K562 (cell line): ENCODE data around the gene TMEM181. TPM values are rescaled to one million over a fixed set of nuclear protein-coding genes. Genes with fewer than 3 reads are reported as not detected.

Source experiments
- BDP1 ChIP-seq: IDR thresholded peaks from 3 replicates; pipeline ENCODE4 v1.6.1; 2011; ENCODE audit not compliant: insufficient read length, insufficient read depth
- CBFA2T2 ChIP-seq: fragments of 450-650 bp; conservative IDR thresholded peaks from 2 replicates; pipeline ENCODE4 v1.6.1; 2017; ENCODE audit warnings: mild to moderate bottlenecking
- IFI16 ChIP-seq: fragments of 250-450 bp; sonication (Bioruptor Pico); IDR thresholded peaks from 2 replicates; pipeline ENCODE4 v2.1.2; 2022; ENCODE audit warnings: mild to moderate bottlenecking, inconsistent platforms
- PHB2 ChIP-seq: fragments of 450-650 bp; IDR thresholded peaks from 2 replicates; pipeline ENCODE4 v1.6.1; 2017; ENCODE audit warnings: low read depth
- SPI1 ChIP-seq: IDR thresholded peaks from 2 replicates; pipeline ENCODE4 v1.6.1; 2011; ENCODE audit warnings: low read depth, low read length, control low read depth, borderline replicate concordance
- TRIM28 ChIP-seq: fragments of 450-650 bp; IDR thresholded peaks from 2 replicates; pipeline ENCODE4 v1.6.1; 2017
- ZNF431 ChIP-seq: sonication (generic); formaldehyde crosslinking; IDR thresholded peaks from 2 replicates; pipeline ENCODE4 v1.8.0; 2022; ENCODE audit warnings: mild to moderate bottlenecking, missing genetic modification reagents
- ZNF507 ChIP-seq: conservative IDR thresholded peaks from 2 replicates; pipeline ENCODE4 v1.6.1; 2017; ENCODE audit warnings: missing genetic modification characterization, missing compliant biosample characterization
- ZNF707 ChIP-seq: fragments of 250-450 bp; sonication (Bioruptor Pico); conservative IDR thresholded peaks from 2 replicates; pipeline ENCODE4 v1.8.0; 2022; ENCODE audit warnings: inconsistent platforms, mild to moderate bottlenecking, moderate library complexity
- ZNF780A ChIP-seq: fragments of 250-450 bp; sonication (Bioruptor Pico); IDR thresholded peaks from 2 replicates; pipeline ENCODE4 v1.5.0; 2021; ENCODE audit warnings: mild to moderate bottlenecking
- polyA plus RNA-seq, 8 experiments: library from polyadenylated mRNA; depleted of rRNA in 4 of 8; stranded (reverse) in 5 of 8; unstranded in 3 of 8; fragments of >200 nt; fragmentation: Nextera tagmentation in 2 of 8; fragmentation: Illumina TruSeq in 1 of 8; extraction: Ambion mirVana in 2 of 8; extraction: Trizol in 1 of 8; gene quantifications; 2 replicates each; pipeline versions ENCODE4 v1.2.1 to v1.2.3, GENCODE V29; 2011 to 2014; ENCODE audit warnings: inconsistent platforms in 1 of 8, missing spikeins in 1 of 8
- total RNA-seq, 7 experiments: library from RNA; depleted of rRNA in 6 of 7; stranded (reverse); fragments of >200 nt in 6 of 7; fragmentation: Illumina TruSeq in 2 of 7; extraction: Trizol in 2 of 7; gene quantifications; 2 replicates each; pipeline versions ENCODE4 v1.2.1 to v1.2.3, GENCODE V29; 2011 to 2021; ENCODE audit warnings: low replicate concordance in 1 of 7
- TF ChIP-seq, protein P1 (sequence below): sonication (generic); formaldehyde crosslinking; IDR thresholded peaks from 2 replicates; pipeline ENCODE4 v1.8.0; 2023; ENCODE audit warnings: missing genetic modification reagents, mild to moderate bottlenecking, borderline replicate concordance
- TF ChIP-seq, protein P2 (sequence below), 3 experiments: IDR thresholded peaks in 2 of 3; conservative IDR thresholded peaks in 1 of 3; 2 replicates each; pipeline ENCODE4 v1.5.1; 2011 to 2012; ENCODE audit warnings: low read length in 3 of 3, mild to moderate bottlenecking in 3 of 3, control low read depth in 2 of 3, improper control_type of control experiment in 1 of 3, inconsistent platforms in 1 of 3, low read depth in 1 of 3, mixed read lengths in 1 of 3, moderate library complexity in 1 of 3; ENCODE audit not compliant: insufficient read depth in 2 of 3
- TF ChIP-seq, protein P3 (sequence below), 2 experiments: fragments of 150-350 bp in 1 of 2; IDR thresholded peaks; 2 replicates each; pipeline ENCODE4 v1.6.1; 2012 to 2016; ENCODE audit warnings: low read depth in 2 of 2, low read length in 2 of 2, mild to moderate bottlenecking in 1 of 2, moderate library complexity in 1 of 2
- TF ChIP-seq, protein P4 (sequence below): sonication (generic); formaldehyde crosslinking; IDR thresholded peaks from 2 replicates; pipeline ENCODE4 v1.8.1; 2022; ENCODE audit warnings: missing genetic modification reagents

Gene TMEM181
- total and polyA plus RNA-seq, 9 of the 15 experiments (the other 6 are each of a cell fraction or from before 2014, with no cell fraction given): 5.6 to 27.2 (median 19.9) TPM

DNA sequence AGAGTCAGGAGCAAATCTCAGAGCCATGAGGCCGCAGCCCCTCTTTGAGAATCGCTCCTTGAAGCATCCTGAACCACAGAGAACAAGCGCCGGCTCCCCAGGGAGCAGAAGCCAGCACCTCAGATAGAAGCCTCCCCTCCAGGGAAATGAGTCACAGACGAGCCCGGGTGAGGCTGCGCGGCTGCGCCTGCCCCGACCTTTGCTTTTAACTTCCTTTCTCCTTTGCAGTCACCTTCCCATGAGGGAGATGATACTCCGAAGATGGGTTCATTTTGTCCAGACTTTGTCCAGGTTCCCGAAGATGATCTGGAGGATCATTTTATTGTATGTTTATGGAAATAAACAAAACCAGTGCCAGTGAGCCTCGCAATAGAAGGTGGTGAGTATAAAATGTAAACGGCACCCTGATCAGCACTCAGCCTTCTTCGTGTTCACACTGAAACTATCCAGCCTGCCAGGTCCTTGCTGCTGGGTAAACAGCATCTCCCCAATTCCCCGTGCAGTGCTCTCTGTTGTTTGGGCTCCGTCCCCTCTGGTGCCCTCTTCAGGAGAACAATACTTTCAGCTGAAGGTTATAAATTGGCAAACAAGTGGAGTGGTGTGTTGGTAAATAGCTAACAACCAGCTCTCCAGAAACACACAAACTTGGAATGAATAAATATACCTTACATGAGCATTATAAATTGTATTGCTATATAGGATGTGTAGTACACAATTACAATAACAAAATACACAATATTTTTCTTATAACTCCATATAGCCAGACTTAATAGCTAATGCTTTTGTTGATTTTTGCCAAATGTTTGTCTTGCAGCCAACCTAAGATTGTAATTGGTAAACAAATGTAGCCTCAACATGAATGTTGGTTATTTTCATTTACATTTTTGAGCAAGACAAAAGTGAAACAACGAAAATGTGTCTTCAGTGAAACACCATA lies 41.4 kb upstream of the TMEM181 start (continued):
- TF ChIP-seq, protein P1, sequence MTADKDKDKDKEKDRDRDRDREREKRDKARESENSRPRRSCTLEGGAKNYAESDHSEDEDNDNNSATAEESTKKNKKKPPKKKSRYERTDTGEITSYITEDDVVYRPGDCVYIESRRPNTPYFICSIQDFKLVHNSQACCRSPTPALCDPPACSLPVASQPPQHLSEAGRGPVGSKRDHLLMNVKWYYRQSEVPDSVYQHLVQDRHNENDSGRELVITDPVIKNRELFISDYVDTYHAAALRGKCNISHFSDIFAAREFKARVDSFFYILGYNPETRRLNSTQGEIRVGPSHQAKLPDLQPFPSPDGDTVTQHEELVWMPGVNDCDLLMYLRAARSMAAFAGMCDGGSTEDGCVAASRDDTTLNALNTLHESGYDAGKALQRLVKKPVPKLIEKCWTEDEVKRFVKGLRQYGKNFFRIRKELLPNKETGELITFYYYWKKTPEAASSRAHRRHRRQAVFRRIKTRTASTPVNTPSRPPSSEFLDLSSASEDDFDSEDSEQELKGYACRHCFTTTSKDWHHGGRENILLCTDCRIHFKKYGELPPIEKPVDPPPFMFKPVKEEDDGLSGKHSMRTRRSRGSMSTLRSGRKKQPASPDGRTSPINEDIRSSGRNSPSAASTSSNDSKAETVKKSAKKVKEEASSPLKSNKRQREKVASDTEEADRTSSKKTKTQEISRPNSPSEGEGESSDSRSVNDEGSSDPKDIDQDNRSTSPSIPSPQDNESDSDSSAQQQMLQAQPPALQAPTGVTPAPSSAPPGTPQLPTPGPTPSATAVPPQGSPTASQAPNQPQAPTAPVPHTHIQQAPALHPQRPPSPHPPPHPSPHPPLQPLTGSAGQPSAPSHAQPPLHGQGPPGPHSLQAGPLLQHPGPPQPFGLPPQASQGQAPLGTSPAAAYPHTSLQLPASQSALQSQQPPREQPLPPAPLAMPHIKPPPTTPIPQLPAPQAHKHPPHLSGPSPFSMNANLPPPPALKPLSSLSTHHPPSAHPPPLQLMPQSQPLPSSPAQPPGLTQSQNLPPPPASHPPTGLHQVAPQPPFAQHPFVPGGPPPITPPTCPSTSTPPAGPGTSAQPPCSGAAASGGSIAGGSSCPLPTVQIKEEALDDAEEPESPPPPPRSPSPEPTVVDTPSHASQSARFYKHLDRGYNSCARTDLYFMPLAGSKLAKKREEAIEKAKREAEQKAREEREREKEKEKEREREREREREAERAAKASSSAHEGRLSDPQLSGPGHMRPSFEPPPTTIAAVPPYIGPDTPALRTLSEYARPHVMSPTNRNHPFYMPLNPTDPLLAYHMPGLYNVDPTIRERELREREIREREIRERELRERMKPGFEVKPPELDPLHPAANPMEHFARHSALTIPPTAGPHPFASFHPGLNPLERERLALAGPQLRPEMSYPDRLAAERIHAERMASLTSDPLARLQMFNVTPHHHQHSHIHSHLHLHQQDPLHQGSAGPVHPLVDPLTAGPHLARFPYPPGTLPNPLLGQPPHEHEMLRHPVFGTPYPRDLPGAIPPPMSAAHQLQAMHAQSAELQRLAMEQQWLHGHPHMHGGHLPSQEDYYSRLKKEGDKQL (CRISPR knock-in tag): no peak
- TF ChIP-seq SPI1 (peak; percentile 58; the same call in 1 of the 2 replicates), ZNF707 (CRISPR knock-in tag) (no peak), TRIM28 (no peak), ZNF431 (CRISPR knock-in tag) (no peak), ZNF780A (no peak), ZNF507 (tag) (no peak), BDP1 (no peak), CBFA2T2 (no peak), PHB2 (no peak), IFI16 (no peak)
- TF ChIP-seq, protein P2, sequence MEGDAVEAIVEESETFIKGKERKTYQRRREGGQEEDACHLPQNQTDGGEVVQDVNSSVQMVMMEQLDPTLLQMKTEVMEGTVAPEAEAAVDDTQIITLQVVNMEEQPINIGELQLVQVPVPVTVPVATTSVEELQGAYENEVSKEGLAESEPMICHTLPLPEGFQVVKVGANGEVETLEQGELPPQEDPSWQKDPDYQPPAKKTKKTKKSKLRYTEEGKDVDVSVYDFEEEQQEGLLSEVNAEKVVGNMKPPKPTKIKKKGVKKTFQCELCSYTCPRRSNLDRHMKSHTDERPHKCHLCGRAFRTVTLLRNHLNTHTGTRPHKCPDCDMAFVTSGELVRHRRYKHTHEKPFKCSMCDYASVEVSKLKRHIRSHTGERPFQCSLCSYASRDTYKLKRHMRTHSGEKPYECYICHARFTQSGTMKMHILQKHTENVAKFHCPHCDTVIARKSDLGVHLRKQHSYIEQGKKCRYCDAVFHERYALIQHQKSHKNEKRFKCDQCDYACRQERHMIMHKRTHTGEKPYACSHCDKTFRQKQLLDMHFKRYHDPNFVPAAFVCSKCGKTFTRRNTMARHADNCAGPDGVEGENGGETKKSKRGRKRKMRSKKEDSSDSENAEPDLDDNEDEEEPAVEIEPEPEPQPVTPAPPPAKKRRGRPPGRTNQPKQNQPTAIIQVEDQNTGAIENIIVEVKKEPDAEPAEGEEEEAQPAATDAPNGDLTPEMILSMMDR (IDR thresholded peaks at IDR 0.05 in 2 of 3, conservative IDR thresholded peaks at IDR 0.05 in 1 of 3; ENCODE audit: insufficient read depth in 2 of 3, low read depth in 1 of 3, low read length in 3 of 3): peak; percentile 72 to 76 (median 75)
- TF ChIP-seq, protein P3, sequence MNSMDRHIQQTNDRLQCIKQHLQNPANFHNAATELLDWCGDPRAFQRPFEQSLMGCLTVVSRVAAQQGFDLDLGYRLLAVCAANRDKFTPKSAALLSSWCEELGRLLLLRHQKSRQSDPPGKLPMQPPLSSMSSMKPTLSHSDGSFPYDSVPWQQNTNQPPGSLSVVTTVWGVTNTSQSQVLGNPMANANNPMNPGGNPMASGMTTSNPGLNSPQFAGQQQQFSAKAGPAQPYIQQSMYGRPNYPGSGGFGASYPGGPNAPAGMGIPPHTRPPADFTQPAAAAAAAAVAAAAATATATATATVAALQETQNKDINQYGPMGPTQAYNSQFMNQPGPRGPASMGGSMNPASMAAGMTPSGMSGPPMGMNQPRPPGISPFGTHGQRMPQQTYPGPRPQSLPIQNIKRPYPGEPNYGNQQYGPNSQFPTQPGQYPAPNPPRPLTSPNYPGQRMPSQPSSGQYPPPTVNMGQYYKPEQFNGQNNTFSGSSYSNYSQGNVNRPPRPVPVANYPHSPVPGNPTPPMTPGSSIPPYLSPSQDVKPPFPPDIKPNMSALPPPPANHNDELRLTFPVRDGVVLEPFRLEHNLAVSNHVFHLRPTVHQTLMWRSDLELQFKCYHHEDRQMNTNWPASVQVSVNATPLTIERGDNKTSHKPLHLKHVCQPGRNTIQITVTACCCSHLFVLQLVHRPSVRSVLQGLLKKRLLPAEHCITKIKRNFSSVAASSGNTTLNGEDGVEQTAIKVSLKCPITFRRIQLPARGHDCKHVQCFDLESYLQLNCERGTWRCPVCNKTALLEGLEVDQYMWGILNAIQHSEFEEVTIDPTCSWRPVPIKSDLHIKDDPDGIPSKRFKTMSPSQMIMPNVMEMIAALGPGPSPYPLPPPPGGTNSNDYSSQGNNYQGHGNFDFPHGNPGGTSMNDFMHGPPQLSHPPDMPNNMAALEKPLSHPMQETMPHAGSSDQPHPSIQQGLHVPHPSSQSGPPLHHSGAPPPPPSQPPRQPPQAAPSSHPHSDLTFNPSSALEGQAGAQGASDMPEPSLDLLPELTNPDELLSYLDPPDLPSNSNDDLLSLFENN (IDR thresholded peaks at IDR 0.05; ENCODE audit: low read depth in 2 of 2, low read length in 2 of 2): no peak
- TF ChIP-seq, protein P4, sequence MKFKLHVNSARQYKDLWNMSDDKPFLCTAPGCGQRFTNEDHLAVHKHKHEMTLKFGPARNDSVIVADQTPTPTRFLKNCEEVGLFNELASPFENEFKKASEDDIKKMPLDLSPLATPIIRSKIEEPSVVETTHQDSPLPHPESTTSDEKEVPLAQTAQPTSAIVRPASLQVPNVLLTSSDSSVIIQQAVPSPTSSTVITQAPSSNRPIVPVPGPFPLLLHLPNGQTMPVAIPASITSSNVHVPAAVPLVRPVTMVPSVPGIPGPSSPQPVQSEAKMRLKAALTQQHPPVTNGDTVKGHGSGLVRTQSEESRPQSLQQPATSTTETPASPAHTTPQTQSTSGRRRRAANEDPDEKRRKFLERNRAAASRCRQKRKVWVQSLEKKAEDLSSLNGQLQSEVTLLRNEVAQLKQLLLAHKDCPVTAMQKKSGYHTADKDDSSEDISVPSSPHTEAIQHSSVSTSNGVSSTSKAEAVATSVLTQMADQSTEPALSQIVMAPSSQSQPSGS (CRISPR knock-in tag): no peak
